Measurements from ENCODE around the gene OBSL1. TPM values are rescaled to one million over a fixed set of nuclear protein-coding genes. Genes with fewer than 3 reads are reported as not detected.
A peak's percentile ranks its signal among the peaks of the same experiment; 100 is the strongest.

The OBSL1 gene
- total and polyA plus RNA-seq, 4 donors, result 17.8 to 243 (median 71.0) TPM

GRCh38 chr2:219525533-219526232 is 45.7 kb downstream of the OBSL1 start:
- DNase-seq (no peak), ATAC-seq (ENCODE audit: low FRiP score) (no peak)
- Histone ChIP-seq H3K27me3 (ENCODE audit: control insufficient read depth in 1 of 2, insufficient read depth in 2 of 2, low read length in 1 of 2) (no peaks in the 10 kb centered on the region), H3K36me3 (ENCODE audit: control insufficient read depth in 1 of 2, insufficient read depth in 2 of 2, low read length in 1 of 2) (no peaks in the 10 kb centered on the region), H3K4me3 (ENCODE audit: low read length in 2 of 2) (no peak overlapping the region), H3K4me1 (ENCODE audit: control insufficient read depth in 1 of 2, insufficient read depth in 2 of 2, low read length in 2 of 2) (no peaks in the 10 kb centered on the region), H3K9me3 (ENCODE audit: control insufficient read depth, low read length) (no peaks in the 10 kb centered on the region), H3K27ac (ENCODE audit: low read depth in 1 of 2, low read length in 2 of 2) (no peak overlapping the region)
- intact Hi-C loops (cut with DNase I), result no loop called here
- WGBS, 2 donors, result 62 to 65% methylated on average over 9 of the region's 9 CpGs

GRCh38 chr2:219524817-219525216 is 46.5 kb downstream of the OBSL1 start:
- intact Hi-C loops (cut with DNase I), result no loop called here
- no peaks in the 10 kb centered on the region for H3K27me3 ChIP-seq (ENCODE audit: control insufficient read depth in 1 of 2, insufficient read depth in 2 of 2, low read length in 1 of 2)

GRCh38 chr2:219523031-219523671 is 48.2 kb downstream of the OBSL1 start:
- intact Hi-C loops (cut with DNase I), result no loop called here
- Histone ChIP-seq H3K4me1 (ENCODE audit: control insufficient read depth in 1 of 2, insufficient read depth in 2 of 2, low read length in 2 of 2) (no peaks in the 10 kb centered on the region), H3K4me3 (ENCODE audit: low read length in 2 of 2) (no peak overlapping the region), H3K36me3 (ENCODE audit: control insufficient read depth in 1 of 2, insufficient read depth in 2 of 2, low read length in 1 of 2) (no peaks in the 10 kb centered on the region), H3K9me3 (ENCODE audit: control insufficient read depth, low read length) (no peaks in the 10 kb centered on the region), H3K27ac (ENCODE audit: low read depth in 1 of 2, low read length in 2 of 2) (no peak overlapping the region), H3K27me3 (ENCODE audit: control insufficient read depth in 1 of 2, insufficient read depth in 2 of 2, low read length in 1 of 2) (no peaks in the 10 kb centered on the region)
- WGBS, 2 donors, result 51 to 55% methylated on average over 24 of the region's 24 CpGs
- DNase-seq, result no peak
- no peak for ATAC-seq (ENCODE audit: low FRiP score)

More at GRCh38 chr2:219524817-219525216, 46.5 kb downstream of the OBSL1 start:
- WGBS, 2 donors, result 97 to 100% methylated on average over 2 of the region's 2 CpGs
- Histone ChIP-seq H3K36me3 (ENCODE audit: control insufficient read depth in 1 of 2, insufficient read depth in 2 of 2, low read length in 1 of 2) (no peaks in the 10 kb centered on the region), H3K4me3 (ENCODE audit: low read length in 2 of 2) (no peak overlapping the region), H3K9me3 (ENCODE audit: control insufficient read depth, low read length) (no peaks in the 10 kb centered on the region), H3K27ac (ENCODE audit: low read depth in 1 of 2, low read length in 2 of 2) (no peak overlapping the region), H3K4me1 (ENCODE audit: control insufficient read depth in 1 of 2, insufficient read depth in 2 of 2, low read length in 2 of 2) (no peaks in the 10 kb centered on the region)
- ATAC-seq (ENCODE audit: low FRiP score), result no peak
- no peak for DNase-seq

GRCh38 chr2:219522111-219523030 is 49.0 kb downstream of the OBSL1 start:
- no peaks in the 10 kb centered on the region for H3K9me3 ChIP-seq (ENCODE audit: control insufficient read depth, low read length)
- no peaks in the 10 kb centered on the region for H3K36me3 ChIP-seq (ENCODE audit: control insufficient read depth in 1 of 2, insufficient read depth in 2 of 2, low read length in 1 of 2)
- H3K4me1 ChIP-seq (ENCODE audit: control insufficient read depth in 1 of 2, insufficient read depth in 2 of 2, low read length in 2 of 2), result no peaks in the 10 kb centered on the region
- DNase-seq (peak in 1 of 2 donors; percentile 83), ATAC-seq (ENCODE audit: low FRiP score) (peak; percentile 33)
- intact Hi-C loops (cut with DNase I), result no loop called here
- H3K27me3 ChIP-seq (ENCODE audit: control insufficient read depth in 1 of 2, insufficient read depth in 2 of 2, low read length in 1 of 2), result no peaks in the 10 kb centered on the region
- peak overlapping the region in 1 of 2 donors; percentile 2 for H3K4me3 ChIP-seq (ENCODE audit: low read length in 2 of 2)
- 4 to 5% methylated on average over 40 to 70 of the region's 70 CpGs for WGBS, 2 donors
- H3K27ac ChIP-seq (ENCODE audit: low read depth in 1 of 2, low read length in 2 of 2), result no peak overlapping the region

GRCh38 chr2:219521066-219521880 is 50.1 kb downstream of the OBSL1 start:
- no peaks in the 10 kb centered on the region for H3K9me3 ChIP-seq (ENCODE audit: control insufficient read depth, low read length)
- DNase-seq (no peak), ATAC-seq (ENCODE audit: low FRiP score) (peak; percentile 27)
- H3K4me1 ChIP-seq (ENCODE audit: control insufficient read depth in 1 of 2, insufficient read depth in 2 of 2, low read length in 2 of 2), result no peaks in the 10 kb centered on the region
- no peaks in the 10 kb centered on the region for H3K36me3 ChIP-seq (ENCODE audit: control insufficient read depth in 1 of 2, insufficient read depth in 2 of 2, low read length in 1 of 2)
- H3K27ac ChIP-seq (ENCODE audit: low read depth in 1 of 2, low read length in 2 of 2), result no peak overlapping the region
- WGBS, 2 donors, result 28 to 33% methylated on average over 14 of the region's 14 CpGs
- intact Hi-C loops (cut with DNase I), result no loop called here
- no peak overlapping the region for H3K4me3 ChIP-seq (ENCODE audit: low read length in 2 of 2)
- no peaks in the 10 kb centered on the region for H3K27me3 ChIP-seq (ENCODE audit: control insufficient read depth in 1 of 2, insufficient read depth in 2 of 2, low read length in 1 of 2)

GRCh38 chr2:219520079-219520478 is 51.3 kb downstream of the OBSL1 start:
- Histone ChIP-seq H3K4me1 (ENCODE audit: control insufficient read depth in 1 of 2, insufficient read depth in 2 of 2, low read length in 2 of 2) (no peaks in the 10 kb centered on the region), H3K27ac (ENCODE audit: low read depth in 1 of 2, low read length in 2 of 2) (no peak overlapping the region), H3K4me3 (ENCODE audit: low read length in 2 of 2) (no peak overlapping the region), H3K27me3 (ENCODE audit: control insufficient read depth in 1 of 2, insufficient read depth in 2 of 2, low read length in 1 of 2) (no peaks in the 10 kb centered on the region), H3K36me3 (ENCODE audit: control insufficient read depth in 1 of 2, insufficient read depth in 2 of 2, low read length in 1 of 2) (no peaks in the 10 kb centered on the region), H3K9me3 (ENCODE audit: control insufficient read depth, low read length) (no peaks in the 10 kb centered on the region)
- intact Hi-C loops (cut with DNase I), result no loop called here
- no peak for ATAC-seq (ENCODE audit: low FRiP score)
- DNase-seq, result no peak
- 81 to 86% methylated on average over 8 of the region's 8 CpGs for WGBS, 2 donors

- H3K4me3 ChIP-seq (ENCODE audit: low read length in 2 of 2), result no peak overlapping the region
- DNase-seq (no peak), ATAC-seq (ENCODE audit: low FRiP score) (no peak)
- H3K4me1 ChIP-seq (ENCODE audit: control insufficient read depth in 1 of 2, insufficient read depth in 2 of 2, low read length in 2 of 2), result no peaks in the 10 kb centered on the region
- WGBS, 2 donors, result 88 to 97% methylated on average over 9 of the region's 9 CpGs
- H3K27me3 ChIP-seq (ENCODE audit: control insufficient read depth in 1 of 2, insufficient read depth in 2 of 2, low read length in 1 of 2), result no peaks in the 10 kb centered on the region
- H3K9me3 ChIP-seq (ENCODE audit: control insufficient read depth, low read length), result no peaks in the 10 kb centered on the region
- no peak overlapping the region for H3K27ac ChIP-seq (ENCODE audit: low read depth in 1 of 2, low read length in 2 of 2)
- no peaks in the 10 kb centered on the region for H3K36me3 ChIP-seq (ENCODE audit: control insufficient read depth in 1 of 2, insufficient read depth in 2 of 2, low read length in 1 of 2)
- intact Hi-C loops (cut with DNase I), result no loop called here
Observed at GRCh38 chr2:219519526-219519916, 51.8 kb downstream of the OBSL1 start.

Measured in aorta (tissue), 5 donors.